IMR-90 (cell line): Measurements from ENCODE around the gene PPM1F. TPM values are rescaled to one million over a fixed set of nuclear protein-coding genes. Genes with fewer than 3 reads are reported as not detected.

Source experiments
- ATAC-seq: fragments of 200-7000 bp; cut with Tn5 transposase; 2 replicates; pipeline ENCODE4 v1.9.1; 2020; ENCODE audit warnings: low read depth, mild to moderate bottlenecking, moderate library complexity
- BruUV-seq: library from RNA; stranded (reverse); fragments of 400-500 nt; replicated peaks from 2 replicates; lab custom pipeline; 2021; lab: Mats Ljungman, UMichigan
- CTCF ChIA-PET: fragments of 300-600 bp; formaldehyde crosslinking; extraction: SDS; loops from one replicate; lab custom pipeline; 2021; ENCODE audit warnings: antibody characterized with exemption; lab: Yijun Ruan, JAX
- POLR2A ChIA-PET: fragments of 300-600 bp; sonication (Branson Sonifier 250); formaldehyde crosslinking; loops from one replicate; lab custom pipeline; 2022; ENCODE audit warnings: antibody characterized with exemption; ENCODE audit not compliant: unreplicated experiment; lab: Charles Lee
- DNase-seq: peaks from one replicate; pipeline ENCODE4 v3.0.0; 2013
- H2AFZ ChIP-seq: replicated peaks from 2 replicates; pipeline ENCODE3; 2013; ENCODE audit warnings: low read length, mild to moderate bottlenecking; ENCODE audit not compliant: poor library complexity
- H2AK5ac ChIP-seq: 2 replicates; pipeline ENCODE4 v1.6.1; 2013; ENCODE audit warnings: low read depth, low read length, inconsistent platforms
- H2AK9ac ChIP-seq: replicated peaks from 2 replicates; pipeline ENCODE3; 2013; ENCODE audit warnings: mild to moderate bottlenecking, low read depth, low read length, moderate library complexity; ENCODE audit not compliant: poor library complexity
- H2BK120ac ChIP-seq: 2 replicates; pipeline ENCODE4 v1.6.1; 2013; ENCODE audit warnings: low read depth, low read length, inconsistent platforms
- H2BK15ac ChIP-seq: 3 replicates; pipeline ENCODE4 v1.6.1; 2013; ENCODE audit warnings: low read depth, low read length, inconsistent platforms
- H2BK20ac ChIP-seq: 2 replicates; pipeline ENCODE4 v1.6.1; 2013; ENCODE audit warnings: low read depth, mild to moderate bottlenecking, inconsistent platforms, low read length, moderate library complexity
- H2BK5ac ChIP-seq: 2 replicates; pipeline ENCODE4 v1.6.1; 2013; ENCODE audit warnings: mild to moderate bottlenecking, low read depth, low read length, inconsistent platforms; ENCODE audit not compliant: poor library complexity, severe bottlenecking
- H3K14ac ChIP-seq: replicated peaks from 2 replicates; pipeline ENCODE4 v1.6.1; 2013; ENCODE audit warnings: low read depth, low read length, inconsistent platforms
- H3K18ac ChIP-seq: 2 replicates; pipeline ENCODE4 v1.6.1; 2013; ENCODE audit warnings: low read depth, low read length, control low read depth
- H3K23ac ChIP-seq: 2 replicates; pipeline ENCODE4 v1.6.1; 2013; ENCODE audit warnings: low read depth, low read length, inconsistent platforms
- H3K27ac ChIP-seq: 2 replicates; pipeline ENCODE4 v1.5.1; 2013; ENCODE audit warnings: mild to moderate bottlenecking, control low read depth, low read length; ENCODE audit not compliant: insufficient read depth
- H3K27me3 ChIP-seq: 2 replicates; pipeline ENCODE4 v1.6.1; 2013; ENCODE audit warnings: low read length; ENCODE audit not compliant: control insufficient read depth, insufficient read depth
- H3K36me3 ChIP-seq: 2 replicates; pipeline ENCODE4 v1.6.1; 2013; ENCODE audit warnings: low read length, mixed read lengths; ENCODE audit not compliant: control insufficient read depth, insufficient read depth
- H3K4ac ChIP-seq: 2 replicates; pipeline ENCODE4 v1.6.1; 2013; ENCODE audit warnings: low read depth, low read length, inconsistent platforms
- H3K4me1 ChIP-seq: 2 replicates; pipeline ENCODE4 v1.6.1; 2013; ENCODE audit warnings: low read length, mixed read lengths; ENCODE audit not compliant: control insufficient read depth, insufficient read depth
- H3K4me2 ChIP-seq: 2 replicates; pipeline ENCODE4 v1.6.1; 2013; ENCODE audit warnings: low read depth, mild to moderate bottlenecking, control low read depth, low read length, moderate library complexity
- H3K4me3 ChIP-seq: 2 replicates; pipeline ENCODE4 v1.5.1; 2013; ENCODE audit warnings: low read depth, mild to moderate bottlenecking, control low read depth, low read length, moderate library complexity; ENCODE audit not compliant: insufficient read depth
- H3K56ac ChIP-seq: 2 replicates; pipeline ENCODE4 v1.6.1; 2013; ENCODE audit warnings: low read length, inconsistent platforms; ENCODE audit not compliant: insufficient read depth; ENCODE audit errors: extremely low read depth
- H3K79me1 ChIP-seq, 2 experiments: 2 replicates each; pipeline ENCODE4 v1.6.1; 2013; ENCODE audit warnings: low read length in 2 of 2, inconsistent platforms in 1 of 2, low read depth in 1 of 2
- H3K9ac ChIP-seq: 2 replicates; pipeline ENCODE4 v1.6.1; 2013; ENCODE audit warnings: low read depth, low read length, control low read depth
- H3K9me1 ChIP-seq: 2 replicates; pipeline ENCODE4 v1.6.1; 2013; ENCODE audit warnings: low read length, inconsistent platforms; ENCODE audit not compliant: insufficient read depth
- H3K9me3 ChIP-seq: 2 replicates; pipeline ENCODE4 v1.6.1; 2013; ENCODE audit warnings: low read length; ENCODE audit not compliant: control insufficient read depth, insufficient read depth
- H4K20me1 ChIP-seq: 2 replicates; pipeline ENCODE4 v1.6.1; 2013; ENCODE audit warnings: low read length, inconsistent platforms; ENCODE audit not compliant: insufficient read depth
- H4K5ac ChIP-seq: 2 replicates; pipeline ENCODE4 v1.6.1; 2013; ENCODE audit warnings: mild to moderate bottlenecking, low read depth, low read length, control low read depth
- H4K8ac ChIP-seq, 2 experiments: 2 replicates each; pipeline ENCODE4 v1.6.1; 2013; ENCODE audit warnings: low read depth in 2 of 2, low read length in 2 of 2, control low read depth in 1 of 2, inconsistent platforms in 1 of 2
- H4K91ac ChIP-seq: 2 replicates; pipeline ENCODE4 v1.6.1; 2013; ENCODE audit warnings: low read depth, low read length, inconsistent platforms; ENCODE audit not compliant: insufficient read depth
- BHLHE40 ChIP-seq: fragments of 150-350 bp; IDR thresholded peaks from 2 replicates; pipeline ENCODE4 v1.6.1; 2016; ENCODE audit warnings: mild to moderate bottlenecking, low read depth, low read length
- CEBPB ChIP-seq: IDR thresholded peaks from 2 replicates; pipeline ENCODE4 v1.6.1; 2012; ENCODE audit warnings: low read depth, low read length, improper control_type of control experiment
- CHD1 ChIP-seq: IDR thresholded peaks from 2 replicates; pipeline ENCODE4 v1.6.1; 2012; ENCODE audit warnings: low read depth, low read length, improper control_type of control experiment
- ELK1 ChIP-seq: fragments of 150-350 bp; IDR thresholded peaks from 2 replicates; pipeline ENCODE4 v1.6.1; 2016; ENCODE audit warnings: low read depth, mild to moderate bottlenecking, low read length, moderate library complexity, borderline replicate concordance
- FOS ChIP-seq: fragments of 150-350 bp; IDR thresholded peaks from 2 replicates; pipeline ENCODE4 v1.6.1; 2016; ENCODE audit warnings: low read depth, low read length
- MAFK ChIP-seq: IDR thresholded peaks from 2 replicates; pipeline ENCODE4 v1.6.1; 2012; ENCODE audit warnings: low read depth, low read length, improper control_type of control experiment
- MAZ ChIP-seq: IDR thresholded peaks from 2 replicates; pipeline ENCODE4 v1.6.1; 2012; ENCODE audit warnings: low read depth, mild to moderate bottlenecking, low read length, improper control_type of control experiment, moderate library complexity, borderline replicate concordance
- MXI1 ChIP-seq: IDR thresholded peaks from 2 replicates; pipeline ENCODE4 v1.6.1; 2012; ENCODE audit warnings: low read depth, mild to moderate bottlenecking, low read length, moderate library complexity, borderline replicate concordance
- NFE2L2 ChIP-seq: fragments of 150-350 bp; IDR thresholded peaks from 2 replicates; pipeline ENCODE4 v1.6.1; 2016; ENCODE audit warnings: low read depth, mild to moderate bottlenecking, low read length
- POLR2A ChIP-seq: IDR thresholded peaks from 2 replicates; pipeline ENCODE4 v1.6.1; 2012; ENCODE audit warnings: mild to moderate bottlenecking, low read depth, low read length
- RAD21 ChIP-seq: IDR thresholded peaks from 2 replicates; pipeline ENCODE4 v1.6.1; 2012; ENCODE audit warnings: low read length, improper control_type of control experiment
- RCOR1 ChIP-seq: IDR thresholded peaks from 2 replicates; pipeline ENCODE4 v1.6.1; 2012; ENCODE audit warnings: mild to moderate bottlenecking, low read length, improper control_type of control experiment; ENCODE audit not compliant: insufficient replicate concordance
- RFX5 ChIP-seq: IDR thresholded peaks from 2 replicates; pipeline ENCODE4 v1.8.0; 2012; ENCODE audit warnings: low read depth, mild to moderate bottlenecking, low read length, moderate library complexity
- SMC3 ChIP-seq: fragments of 150-350 bp; IDR thresholded peaks from 2 replicates; pipeline ENCODE4 v1.6.1; 2016; ENCODE audit warnings: low read depth, mild to moderate bottlenecking, antibody characterized with exemption, low read length, moderate library complexity
- USF2 ChIP-seq: fragments of 150-350 bp; IDR thresholded peaks from 2 replicates; pipeline ENCODE4 v1.6.1; 2017; ENCODE audit warnings: mild to moderate bottlenecking, antibody characterized with exemption, low read length, low read depth
- WGBS, 2 experiments: methylation state at CpG; one replicate each; pipeline versions ENCODE4 v1.1.5 to v1.1.7; 2013; ENCODE audit warnings: missing lambda C conversion rate in 2 of 2; ENCODE audit not compliant: insufficient read length in 1 of 2; ENCODE audit errors: extremely low coverage in 2 of 2; 5-methylcytosine and 5-hydroxymethylcytosine counted together
- dilution Hi-C: fragments of 300-500 bp; cut with HindIII; formaldehyde crosslinking; loops from one replicate; pipeline ENCODE4 v1.14.3; 2018; ENCODE audit warnings: low sequenced_read_pairs; ENCODE audit not compliant: unreplicated experiment
- in situ Hi-C: fragments of 300-500 bp; cut with MboI; formaldehyde crosslinking; loops from 3 replicates; pipeline ENCODE4 v1.14.3; 2019; ENCODE audit warnings: low sequenced_read_pairs, inconsistent platforms, mixed read lengths
- intact Hi-C: fragments of 100-400 bp; cut with micrococcal nuclease; formaldehyde crosslinking; loops from 2 replicates; pipeline ENCODE4 v1.10.0; 2022
- polyA plus RNA-seq, 3 experiments: library from polyadenylated mRNA; depleted of rRNA; stranded (reverse); fragments of >200 nt; gene quantifications; 2 replicates each; pipeline ENCODE4 v1.2.3, GENCODE V29; 2012; ENCODE audit warnings: low replicate concordance in 1 of 3
- total RNA-seq: library from RNA; depleted of rRNA; stranded (reverse); fragments of >200 nt; gene quantifications from 2 replicates; pipeline ENCODE4 v1.2.3, GENCODE V29; 2012
- TF ChIP-seq, protein P1 (sequence below): conservative IDR thresholded peaks from 2 replicates; pipeline ENCODE4 v1.5.1; 2012; ENCODE audit warnings: mild to moderate bottlenecking, low read depth, low read length, improper control_type of control experiment

PPM1F gene
- total and polyA plus RNA-seq, 2 of the 4 experiments (the other 2 are of a cell fraction) = 20.8 to 30.3 TPM

GRCh38 chr22:21941921-21942320 lies 10.7 kb downstream of the PPM1F start:
- BruUV-seq = no TSS peak
- Histone ChIP-seq H3K56ac (peak overlapping the region; percentile 10; the same call in 1 of the 2 replicates), H3K9ac (no peak overlapping the region), H3K4ac (peak overlapping the region; percentile 100), H3K79me1 (peaks cover 32 to 78% of the 10 kb centered on the region in 2 experiments), H2BK20ac (peak overlapping the region; percentile 85), H3K9me1 (peaks cover 32% of the 10 kb centered on the region), H2AK5ac (peak overlapping the region; percentile 97), H4K91ac (peak overlapping the region; percentile 99), H4K8ac (peak overlapping the region; percentile 84 to 99), H3K27me3 (no peaks in the 10 kb centered on the region), H4K5ac (peak overlapping the region; percentile 58), H3K23ac (peak overlapping the region; percentile 18; the same call in 1 of the 2 replicates), H3K9me3 (no peaks in the 10 kb centered on the region), H2AK9ac (peak overlapping the region; percentile 96), H3K14ac (peak overlapping the region; percentile 67), H2AFZ (peak overlapping the region; percentile 34), H4K20me1 (peaks cover 10% of the 10 kb centered on the region; the same call in 1 of the 2 replicates), H3K27ac (peak overlapping the region; percentile 99), H2BK5ac (peak overlapping the region; percentile 94), H3K4me3 (no peak overlapping the region), H2BK15ac (peak overlapping the region; percentile 91; the same call in 2 of the 3 replicates), H3K36me3 (peaks cover 27% of the 10 kb centered on the region), H2BK120ac (peak overlapping the region; percentile 89), H3K4me2 (no peak overlapping the region), H3K4me1 (peaks cover 25% of the 10 kb centered on the region), H3K18ac (peak overlapping the region; percentile 16; the same call in 1 of the 2 replicates)
- no peak for DNase-seq
- in situ Hi-C loops (no loop called here), intact Hi-C loops (no loop called here), dilution Hi-C loops (no loop called here)
- POLR2A ChIA-PET = no interaction called here
- CTCF ChIA-PET = interaction anchor here (0.5 to 0.7 kb wide), 2 partner anchors 228 to 795 kb away, joined by 3 read pairs; no protein-coding TSS in a partner anchor
- TF ChIP-seq MAFK (no peak), ELK1 (no peak), RAD21 (no peak), BHLHE40 (no peak), SMC3 (no peak), FOS (no peak), CEBPB (no peak), POLR2A (no peak), NFE2L2 (no peak), CHD1 (no peak), USF2 (no peak), RFX5 (no peak), RCOR1 (no peak), MAZ (no peak), MXI1 (no peak)
- TF ChIP-seq, protein P1, sequence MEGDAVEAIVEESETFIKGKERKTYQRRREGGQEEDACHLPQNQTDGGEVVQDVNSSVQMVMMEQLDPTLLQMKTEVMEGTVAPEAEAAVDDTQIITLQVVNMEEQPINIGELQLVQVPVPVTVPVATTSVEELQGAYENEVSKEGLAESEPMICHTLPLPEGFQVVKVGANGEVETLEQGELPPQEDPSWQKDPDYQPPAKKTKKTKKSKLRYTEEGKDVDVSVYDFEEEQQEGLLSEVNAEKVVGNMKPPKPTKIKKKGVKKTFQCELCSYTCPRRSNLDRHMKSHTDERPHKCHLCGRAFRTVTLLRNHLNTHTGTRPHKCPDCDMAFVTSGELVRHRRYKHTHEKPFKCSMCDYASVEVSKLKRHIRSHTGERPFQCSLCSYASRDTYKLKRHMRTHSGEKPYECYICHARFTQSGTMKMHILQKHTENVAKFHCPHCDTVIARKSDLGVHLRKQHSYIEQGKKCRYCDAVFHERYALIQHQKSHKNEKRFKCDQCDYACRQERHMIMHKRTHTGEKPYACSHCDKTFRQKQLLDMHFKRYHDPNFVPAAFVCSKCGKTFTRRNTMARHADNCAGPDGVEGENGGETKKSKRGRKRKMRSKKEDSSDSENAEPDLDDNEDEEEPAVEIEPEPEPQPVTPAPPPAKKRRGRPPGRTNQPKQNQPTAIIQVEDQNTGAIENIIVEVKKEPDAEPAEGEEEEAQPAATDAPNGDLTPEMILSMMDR = no peak
- no peak for ATAC-seq
- 92% methylated on average over 4 of the region's 8 CpGs; no CpG with 5 or more reads in 1 of the 2 experiments for WGBS, 2 experiments
